Fibroblast of lung (primary cell): ENCODE results near the gene ELFN1.

Experiments used
- EZH2 ChIP-seq: IDR thresholded peaks from 2 replicates; pipeline ENCODE4 v1.5.1; 2012; ENCODE audit warnings: low read length, control low read depth, mild to moderate bottlenecking; ENCODE audit errors: missing control alignments
- TF ChIP-seq, protein P1 (sequence below), 2 donors: IDR thresholded peaks in 1 of 2; conservative IDR thresholded peaks in 1 of 2; 1 replicate in 1 of 2; 2 replicates in 1 of 2; pipeline ENCODE4 v1.5.1; 2011 to 2012; ENCODE audit warnings: low read length in 2 of 2, control low read depth in 1 of 2, inconsistent platforms in 1 of 2, low read depth in 1 of 2, mild to moderate bottlenecking in 1 of 2

DNA sequence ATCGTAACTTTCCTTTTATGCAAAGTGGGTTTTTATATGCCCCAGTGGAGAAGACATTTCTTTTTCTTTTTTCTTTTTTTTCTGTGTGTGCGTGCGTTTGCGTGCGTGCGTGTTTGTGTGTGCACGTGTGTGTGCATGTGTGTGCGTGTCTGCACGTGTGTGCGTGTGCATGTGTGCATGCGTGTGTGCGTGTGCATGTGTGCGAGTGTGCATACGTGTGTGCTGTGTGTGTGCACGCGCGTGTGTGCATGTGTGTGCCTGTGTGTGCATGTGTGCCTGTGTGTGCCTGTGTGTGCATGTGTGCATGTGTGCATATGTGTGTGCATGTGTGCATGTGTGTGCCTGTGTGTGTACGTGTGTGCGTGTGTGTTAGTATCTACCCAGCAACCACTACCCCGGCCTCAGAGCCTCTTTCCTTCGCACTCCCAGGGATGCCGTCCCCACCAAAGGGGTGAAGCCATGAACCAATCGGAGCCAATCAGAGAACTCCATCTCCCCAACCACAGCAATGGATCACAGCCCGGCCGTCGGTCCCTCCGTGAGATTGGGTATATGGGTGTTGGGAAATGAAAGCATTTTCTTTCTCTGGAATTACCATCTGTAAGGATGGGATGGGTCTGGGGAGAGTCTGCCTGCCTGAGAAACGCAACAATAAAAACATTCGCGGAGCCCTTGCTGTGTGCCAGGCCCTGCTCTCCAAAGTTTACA lies 92.3 kb downstream of the ELFN1 start:
- TF ChIP-seq, protein P1, sequence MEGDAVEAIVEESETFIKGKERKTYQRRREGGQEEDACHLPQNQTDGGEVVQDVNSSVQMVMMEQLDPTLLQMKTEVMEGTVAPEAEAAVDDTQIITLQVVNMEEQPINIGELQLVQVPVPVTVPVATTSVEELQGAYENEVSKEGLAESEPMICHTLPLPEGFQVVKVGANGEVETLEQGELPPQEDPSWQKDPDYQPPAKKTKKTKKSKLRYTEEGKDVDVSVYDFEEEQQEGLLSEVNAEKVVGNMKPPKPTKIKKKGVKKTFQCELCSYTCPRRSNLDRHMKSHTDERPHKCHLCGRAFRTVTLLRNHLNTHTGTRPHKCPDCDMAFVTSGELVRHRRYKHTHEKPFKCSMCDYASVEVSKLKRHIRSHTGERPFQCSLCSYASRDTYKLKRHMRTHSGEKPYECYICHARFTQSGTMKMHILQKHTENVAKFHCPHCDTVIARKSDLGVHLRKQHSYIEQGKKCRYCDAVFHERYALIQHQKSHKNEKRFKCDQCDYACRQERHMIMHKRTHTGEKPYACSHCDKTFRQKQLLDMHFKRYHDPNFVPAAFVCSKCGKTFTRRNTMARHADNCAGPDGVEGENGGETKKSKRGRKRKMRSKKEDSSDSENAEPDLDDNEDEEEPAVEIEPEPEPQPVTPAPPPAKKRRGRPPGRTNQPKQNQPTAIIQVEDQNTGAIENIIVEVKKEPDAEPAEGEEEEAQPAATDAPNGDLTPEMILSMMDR (conservative IDR thresholded peaks at IDR 0.05 in 1 of 2, IDR thresholded peaks at IDR 0.05 in 1 of 2; ENCODE audit: low read depth in 1 of 2, low read length in 2 of 2) = no peak
- no peak for TF ChIP-seq EZH2
